Endometrial microvascular endothelial cells (primary cell): ENCODE data around the gene BAHCC1. TPM values are rescaled to one million over a fixed set of nuclear protein-coding genes. Genes with fewer than 3 reads are reported as not detected.
"Not testable (repeated sequence)": the region's sequence is repeated elsewhere in the genome, so short reads cannot be mapped to it uniquely, and the experiment has no call there.

Experiments used
- in situ Hi-C: cut with HindIII; loops from 2 replicates; pipeline ENCODE4 v1.10.0; 2017; ENCODE audit warnings: low sequenced_read_pairs, low pct_unique_long_range_greater_than_20kb; ENCODE audit errors: inconsistent ontology term
- total RNA-seq: library from RNA; depleted of rRNA; stranded (reverse); fragments of >200 nt; gene quantifications from one replicate; pipeline ENCODE4 v1.2.3, GENCODE V29; 2015; ENCODE audit errors: inconsistent ontology term

The BAHCC1 gene
- 10.0 TPM for total RNA-seq

DNA sequence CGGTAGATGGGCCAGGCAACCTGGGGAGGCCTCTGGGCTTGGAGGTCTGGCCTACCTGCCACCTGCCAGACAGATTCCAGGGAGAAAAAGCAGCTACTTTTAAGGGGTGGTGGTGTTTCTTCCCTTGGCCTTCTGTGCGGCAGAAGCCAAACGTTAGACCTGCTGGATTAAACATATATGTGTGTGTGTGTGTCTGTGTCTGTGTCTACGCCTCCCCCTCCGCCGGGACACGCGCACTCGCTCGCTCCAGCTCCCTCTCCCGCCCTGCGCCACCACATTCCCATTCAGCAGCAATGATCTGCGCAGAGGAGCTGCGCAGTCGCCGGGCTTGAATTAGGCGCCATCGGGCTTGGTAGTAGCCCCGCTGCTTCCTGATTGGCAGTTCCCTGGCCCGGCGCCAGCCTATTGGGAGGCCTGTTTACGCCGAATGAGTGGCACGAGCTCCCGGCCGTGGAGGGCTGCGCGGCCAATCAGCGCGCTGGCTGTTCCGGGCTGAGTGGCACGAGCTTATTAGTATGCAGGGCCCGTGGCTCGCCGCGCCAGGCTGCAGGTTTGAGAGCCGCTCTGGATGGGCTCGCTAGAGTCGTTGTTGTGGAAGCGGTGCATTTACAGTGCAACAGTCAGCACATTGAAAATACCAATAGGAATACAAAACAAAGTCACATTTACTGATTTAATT is at the start of gene BAHCC1:
TSS of gene BAHCC1 (plus strand) at position 537 of the 679 bp plus-strand sequence. CDS start 4,283 bp downstream, outside the sequence.
- in situ Hi-C loops: loop anchor here (10.0 kb wide), 1 partner anchor 120 kb away; the partner anchor contains the start of gene ACTG1

DNA sequence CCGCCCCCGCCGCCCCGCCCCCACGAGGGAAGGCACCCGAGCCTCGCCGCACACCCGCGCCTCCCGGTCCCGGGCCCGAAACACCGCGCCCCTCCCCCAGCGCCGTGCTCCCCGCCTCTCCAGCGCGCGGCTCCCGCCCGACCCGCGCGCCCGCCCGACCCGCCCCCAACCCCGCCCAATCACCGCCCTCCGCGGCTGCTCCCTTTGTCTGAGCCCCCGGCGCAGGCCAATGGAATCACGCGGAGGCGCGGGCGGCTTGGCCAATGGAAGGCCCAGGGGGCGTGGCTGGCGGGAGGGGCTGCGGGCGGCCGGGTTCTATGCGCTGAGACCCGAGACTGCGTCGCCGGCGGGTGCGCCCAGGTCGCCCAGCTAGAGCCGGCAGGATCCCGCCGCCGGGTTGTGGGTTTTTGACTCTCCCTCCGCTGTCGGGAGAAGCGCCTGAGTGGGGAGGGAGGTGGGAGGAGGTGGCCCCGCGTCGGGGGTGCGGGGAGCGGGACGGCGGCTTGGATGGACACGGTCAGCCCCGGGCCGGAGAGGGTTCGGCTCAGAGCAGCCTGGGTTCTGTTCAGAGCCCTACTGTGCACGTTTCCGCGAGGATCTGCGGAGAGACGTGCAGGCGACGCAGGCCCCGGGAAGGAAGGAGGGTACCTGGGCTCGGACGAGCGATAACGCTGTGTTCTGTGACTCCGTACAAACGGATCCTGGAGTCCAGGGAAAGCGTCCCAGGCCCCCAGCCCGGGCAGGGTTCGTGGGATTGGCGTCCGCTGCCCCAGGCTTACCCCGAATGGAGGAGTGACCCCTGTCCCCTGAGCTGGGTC is 49.0 kb upstream of the BAHCC1 start:
- in situ Hi-C loops: no loop called here

- in situ Hi-C loops: no loop called here
These were observed 48.3 kb upstream of the BAHCC1 start for GRCh38 chr17:81346908-81347349.

DNA sequence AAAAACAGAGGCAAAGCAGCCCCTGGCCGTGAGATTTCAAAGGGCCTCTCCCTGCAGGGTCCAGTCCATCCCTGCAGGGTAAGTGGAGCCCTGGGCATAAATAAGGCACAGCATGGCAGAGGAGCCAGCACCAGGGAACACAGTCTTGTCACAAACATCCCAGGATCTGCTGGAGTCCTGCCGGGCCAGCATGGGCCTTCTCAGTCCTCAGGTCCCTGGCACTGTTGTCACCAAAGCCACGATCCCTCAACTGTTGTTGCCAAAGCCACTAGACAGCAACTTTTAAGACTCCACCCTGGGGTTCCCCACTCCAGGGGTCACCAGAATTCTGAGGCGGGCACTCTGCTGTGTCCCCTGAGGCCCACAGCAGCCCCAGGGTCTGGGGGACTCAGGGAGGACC is 47.8 kb upstream of the BAHCC1 start:
- in situ Hi-C loops: no loop called here

GRCh38 chr17:81348097-81349055 is 46.9 kb upstream of the BAHCC1 start:
- in situ Hi-C loops: no loop called here

- in situ Hi-C loops: no loop called here
These were observed 45.6 kb upstream of the BAHCC1 start for GRCh38 chr17:81349397-81350319.

DNA sequence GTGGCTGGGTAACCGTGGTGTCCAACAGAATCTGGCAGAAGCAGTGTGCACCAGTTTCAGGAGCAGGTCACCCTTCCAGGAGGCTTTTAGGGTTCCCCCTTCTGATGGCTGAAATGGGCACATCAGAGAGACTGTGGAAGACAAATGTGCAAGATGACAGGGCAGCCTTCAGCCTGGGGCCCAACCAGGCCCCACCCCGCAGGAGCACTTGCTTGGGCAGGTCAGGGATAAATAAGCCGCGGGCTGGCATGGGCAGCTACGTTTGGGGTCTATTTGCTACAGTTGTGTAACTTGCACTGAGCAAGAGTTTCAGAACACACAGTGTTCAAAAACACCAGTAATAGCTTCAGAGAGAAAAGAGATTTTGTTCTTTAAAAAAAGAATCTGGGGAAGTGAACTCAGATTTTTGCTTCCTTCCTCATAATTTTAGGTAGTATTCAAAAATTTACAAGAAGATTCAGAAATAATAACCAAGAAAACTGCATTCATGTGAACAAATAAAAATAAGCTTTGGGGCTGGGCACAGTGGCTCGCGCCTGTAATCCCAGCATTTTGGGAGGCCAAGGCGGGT is 44.9 kb upstream of the BAHCC1 start:
- in situ Hi-C loops: no loop called here

DNA sequence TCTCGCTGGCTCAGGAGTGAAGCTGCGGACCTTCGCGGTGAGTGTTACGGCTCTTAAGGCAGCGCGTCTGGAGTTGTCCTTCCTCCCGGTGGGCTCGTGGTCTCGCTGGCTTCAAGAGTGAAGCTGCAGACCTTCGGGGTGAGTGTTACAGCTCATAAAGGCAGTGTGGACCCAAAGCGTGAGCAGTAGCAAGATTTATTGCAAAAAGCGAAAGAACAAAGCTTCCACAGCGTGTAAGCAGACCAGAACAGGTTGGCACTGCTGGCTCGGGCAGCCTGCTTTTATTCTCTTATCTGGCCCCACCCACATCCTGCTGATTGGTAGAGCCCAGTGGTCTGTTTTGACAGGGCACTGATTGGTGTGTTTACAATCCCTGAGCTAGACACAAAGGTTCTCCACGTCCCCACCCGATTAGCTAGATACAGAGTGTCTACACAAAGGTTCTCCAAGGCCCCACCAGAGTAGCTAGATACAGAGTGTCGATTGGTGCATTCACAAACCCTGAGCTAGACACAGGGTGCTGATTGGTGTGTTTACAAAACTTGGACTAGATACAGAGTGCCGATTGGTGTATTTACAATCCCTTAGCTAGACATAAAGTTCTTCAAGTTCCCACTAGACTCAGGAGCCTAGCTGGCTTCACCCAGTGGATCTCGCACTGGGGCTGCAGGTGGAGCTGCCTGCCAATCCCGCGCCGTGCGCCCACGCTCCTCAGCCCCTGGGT is 43.8 kb upstream of the BAHCC1 start:
- in situ Hi-C loops: not testable (repeated sequence)

DNA sequence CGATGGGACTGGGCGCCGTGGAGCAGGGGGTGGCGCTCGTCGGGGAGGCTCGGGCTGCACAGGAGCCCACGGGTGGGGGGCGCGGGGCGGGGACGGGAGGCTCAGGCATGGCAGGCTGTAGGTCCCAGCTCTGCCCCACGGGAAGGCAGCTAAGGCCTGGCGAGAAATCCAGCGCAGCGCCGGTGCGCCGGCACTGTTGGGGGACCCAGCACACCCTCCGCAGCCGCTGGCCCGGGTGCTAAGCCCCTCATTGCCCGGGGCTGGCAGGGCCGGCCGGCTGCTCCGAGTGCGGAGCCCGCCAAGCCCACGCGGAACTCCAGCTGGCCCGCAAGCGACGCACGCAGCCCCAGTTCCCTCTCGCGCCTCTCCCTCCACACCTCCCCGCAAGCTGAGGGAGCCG is 43.2 kb upstream of the BAHCC1 start:
- in situ Hi-C loops: not testable (repeated sequence)

DNA sequence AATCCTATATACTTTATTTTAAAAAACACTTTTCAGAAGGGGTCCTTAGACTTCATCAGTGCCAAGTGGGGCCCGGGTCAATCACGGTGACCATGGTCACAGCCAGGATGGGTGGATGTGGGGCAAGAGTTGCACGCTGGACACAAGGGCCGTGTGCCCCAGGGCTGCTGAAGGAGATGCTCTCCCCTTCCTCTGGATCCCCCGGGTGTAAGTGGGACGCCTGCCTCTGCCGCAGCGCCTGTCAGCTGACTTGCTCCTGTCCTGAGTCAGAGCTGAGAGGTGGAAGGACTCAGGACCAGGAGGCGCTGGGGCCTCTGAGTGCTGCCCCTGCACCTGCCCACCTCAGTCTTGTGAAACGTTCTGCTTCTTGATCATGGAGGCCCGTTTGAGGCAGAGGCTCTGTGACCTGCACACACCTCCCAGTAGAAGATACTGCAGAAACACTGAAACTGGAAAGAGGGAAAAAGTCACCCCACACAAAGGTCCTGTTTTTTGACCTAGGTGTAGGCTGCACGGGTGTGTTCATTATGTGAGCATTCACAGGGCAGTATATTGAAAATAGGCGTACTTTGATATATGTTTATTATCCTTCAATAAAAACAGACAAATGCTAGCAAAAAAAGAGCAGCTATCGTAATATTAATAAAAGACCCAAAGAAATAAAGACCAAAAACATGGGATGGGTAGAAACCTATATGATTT is 40.9 kb upstream of the BAHCC1 start:
- in situ Hi-C loops: no loop called here

DNA sequence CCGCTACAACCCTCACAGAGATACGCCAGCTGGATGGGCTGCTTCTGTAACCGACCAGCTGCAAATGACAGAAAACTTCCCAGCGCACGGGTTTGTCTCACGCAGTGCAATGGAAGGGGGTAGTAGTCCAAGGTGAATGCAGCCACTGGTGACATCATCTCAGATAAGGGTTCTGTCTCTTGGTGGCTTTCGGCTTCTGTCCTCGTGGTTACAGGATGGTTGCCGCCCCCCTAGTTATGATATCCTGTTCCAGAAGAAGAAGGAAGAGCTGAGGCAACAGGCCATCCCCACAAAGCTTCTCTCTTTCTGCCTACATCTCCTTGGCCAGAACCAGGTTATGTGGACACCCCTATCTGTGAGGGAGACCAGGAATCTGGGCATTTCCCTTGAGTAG is 40.3 kb upstream of the BAHCC1 start:
- in situ Hi-C loops: no loop called here

- in situ Hi-C loops: no loop called here
These were observed 36.0 kb upstream of the BAHCC1 start for GRCh38 chr17:81359218-81359617.

- in situ Hi-C loops: not testable (repeated sequence)
These were observed 33.3 kb upstream of the BAHCC1 start for GRCh38 chr17:81362001-81362400.

- in situ Hi-C loops: no loop called here
These were observed 30.7 kb upstream of the BAHCC1 start for GRCh38 chr17:81364278-81365147.

DNA sequence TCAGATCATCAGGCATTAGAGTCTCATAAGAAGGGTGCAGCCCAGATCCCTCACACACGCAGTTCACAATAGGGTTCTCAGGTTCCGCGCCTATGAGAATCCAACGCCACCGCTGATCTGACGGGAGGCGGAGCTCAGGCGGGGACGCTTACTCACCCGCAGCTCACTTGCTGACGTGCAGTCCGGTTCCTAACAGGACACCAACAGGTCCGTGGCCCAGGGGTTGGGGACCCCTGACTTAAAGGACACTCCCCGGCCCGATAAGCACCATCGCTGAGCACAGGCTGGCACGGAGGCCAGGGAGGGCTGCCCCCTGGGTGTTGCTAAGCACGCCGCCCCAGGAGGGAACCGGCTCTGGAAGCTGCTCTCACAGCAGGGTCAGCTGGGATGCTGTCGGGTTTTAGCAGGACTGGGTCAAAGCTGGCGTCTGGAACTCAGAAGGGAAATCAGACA is 30.1 kb upstream of the BAHCC1 start:
- in situ Hi-C loops: no loop called here
